ENCODE results near the gene TEP1. TPM values are rescaled to one million over a fixed set of nuclear protein-coding genes. Genes with fewer than 3 reads are reported as not detected.

The TEP1 gene
- total RNA-seq, 1 donor = 33.3 TPM

GRCh38 chr14:20412411-20412810 lies 890 bp downstream of the TEP1 start:
- no peaks in the 10 kb centered on the region for H3K27me3 ChIP-seq (ENCODE audit: insufficient read depth, low read length)
- TF ChIP-seq CTCF (IDR thresholded peaks at IDR 0.05; ENCODE audit: extremely low read depth, low read depth, low read length) = no peak
- peaks cover 12% of the 10 kb centered on the region for H4K20me1 ChIP-seq (ENCODE audit: insufficient read depth, low read length)
- peak; percentile 71 for DNase-seq (ENCODE audit: insufficient read length, low spot score, missing footprints)
- no peaks in the 10 kb centered on the region for H3K9me3 ChIP-seq (ENCODE audit: low read depth, low read length)
- peaks cover 11% of the 10 kb centered on the region for H3K36me3 ChIP-seq (ENCODE audit: insufficient read depth, low read length)
- peaks cover 41% of the 10 kb centered on the region for H3K79me2 ChIP-seq (ENCODE audit: insufficient read depth, low read length)
- H2AFZ ChIP-seq (ENCODE audit: low read length) = peak overlapping the region; percentile 98
- peaks cover 16% of the 10 kb centered on the region for H3K4me1 ChIP-seq (ENCODE audit: insufficient read depth, low read length)
- H3K27ac ChIP-seq (ENCODE audit: low read depth, low read length) = peak overlapping the region; percentile 85
- peak overlapping the region; percentile 98 for H3K4me3 ChIP-seq (ENCODE audit: insufficient read depth, low read length)
- peak overlapping the region; percentile 93 for H3K4me2 ChIP-seq (ENCODE audit: insufficient read depth, low read length)

GRCh38 chr14:20409226-20409625 lies 4.1 kb downstream of the TEP1 start:
- DNase-seq (ENCODE audit: insufficient read length, low spot score, missing footprints) = peak; percentile 63
- Histone ChIP-seq H4K20me1 (ENCODE audit: insufficient read depth, low read length) (peaks cover 15% of the 10 kb centered on the region), H3K79me2 (ENCODE audit: insufficient read depth, low read length) (peaks cover 61% of the 10 kb centered on the region), H3K9me3 (ENCODE audit: low read depth, low read length) (no peaks in the 10 kb centered on the region), H2AFZ (ENCODE audit: low read length) (no peak overlapping the region), H3K36me3 (ENCODE audit: insufficient read depth, low read length) (peaks cover 32% of the 10 kb centered on the region), H3K27ac (ENCODE audit: low read depth, low read length) (peak overlapping the region; percentile 26), H3K4me1 (ENCODE audit: insufficient read depth, low read length) (peaks cover 16% of the 10 kb centered on the region), H3K4me3 (ENCODE audit: insufficient read depth, low read length) (no peak overlapping the region), H3K4me2 (ENCODE audit: insufficient read depth, low read length) (no peak overlapping the region), H3K27me3 (ENCODE audit: insufficient read depth, low read length) (no peaks in the 10 kb centered on the region)
- no peak for TF ChIP-seq CTCF (IDR thresholded peaks at IDR 0.05; ENCODE audit: extremely low read depth, low read depth, low read length)

GRCh38 chr14:20403521-20403920 lies 9.8 kb downstream of the TEP1 start:
- H3K4me1 ChIP-seq (ENCODE audit: insufficient read depth, low read length) = peaks cover 3% of the 10 kb centered on the region
- H4K20me1 ChIP-seq (ENCODE audit: insufficient read depth, low read length) = peaks cover 8% of the 10 kb centered on the region
- peaks cover 64% of the 10 kb centered on the region for H3K36me3 ChIP-seq (ENCODE audit: insufficient read depth, low read length)
- H3K4me2 ChIP-seq (ENCODE audit: insufficient read depth, low read length) = no peak overlapping the region
- no peaks in the 10 kb centered on the region for H3K9me3 ChIP-seq (ENCODE audit: low read depth, low read length)
- H3K79me2 ChIP-seq (ENCODE audit: insufficient read depth, low read length) = peaks cover 31% of the 10 kb centered on the region
- TF ChIP-seq CTCF (IDR thresholded peaks at IDR 0.05; ENCODE audit: extremely low read depth, low read depth, low read length) = no peak
- H3K4me3 ChIP-seq (ENCODE audit: insufficient read depth, low read length) = no peak overlapping the region
- DNase-seq (ENCODE audit: insufficient read length, low spot score, missing footprints) = no peak
- no peak overlapping the region for H3K27ac ChIP-seq (ENCODE audit: low read depth, low read length)
- H2AFZ ChIP-seq (ENCODE audit: low read length) = no peak overlapping the region
- H3K27me3 ChIP-seq (ENCODE audit: insufficient read depth, low read length) = no peaks in the 10 kb centered on the region

- Histone ChIP-seq H2AFZ (ENCODE audit: low read length) (no peak overlapping the region), H3K4me1 (ENCODE audit: insufficient read depth, low read length) (peaks cover 3% of the 10 kb centered on the region), H3K36me3 (ENCODE audit: insufficient read depth, low read length) (peaks cover 60% of the 10 kb centered on the region), H3K27ac (ENCODE audit: low read depth, low read length) (no peak overlapping the region), H4K20me1 (ENCODE audit: insufficient read depth, low read length) (no peaks in the 10 kb centered on the region), H3K79me2 (ENCODE audit: insufficient read depth, low read length) (peaks cover 9% of the 10 kb centered on the region), H3K9me3 (ENCODE audit: low read depth, low read length) (no peaks in the 10 kb centered on the region), H3K4me2 (ENCODE audit: insufficient read depth, low read length) (no peak overlapping the region), H3K27me3 (ENCODE audit: insufficient read depth, low read length) (no peaks in the 10 kb centered on the region), H3K4me3 (ENCODE audit: insufficient read depth, low read length) (no peak overlapping the region)
- no peak for TF ChIP-seq CTCF (IDR thresholded peaks at IDR 0.05; ENCODE audit: extremely low read depth, low read depth, low read length)
- peak; percentile 77 for DNase-seq (ENCODE audit: insufficient read length, low spot score, missing footprints)
Observed at GRCh38 chr14:20400965-20401593, 12.2 kb downstream of the TEP1 start.

All from osteoblast (primary cell).